GM23338 (cell line): Measurements from ENCODE around the gene DTHD1. TPM values are rescaled to one million over a fixed set of nuclear protein-coding genes. Genes with fewer than 3 reads are reported as not detected.

Source experiments
- EZH2 ChIP-seq: fragments of 200-600 bp; sonication (generic); IDR thresholded peaks from one replicate; pipeline ENCODE4 v1.8.0; 2017; ENCODE audit warnings: antibody characterized with exemption, mild to moderate bottlenecking, low read depth; ENCODE audit not compliant: unreplicated experiment
- NANOG ChIP-seq: IDR thresholded peaks from 2 replicates; pipeline ENCODE4 v1.6.1; 2016; ENCODE audit warnings: antibody characterized with exemption, borderline replicate concordance
- STAT1 ChIP-seq: IDR thresholded peaks from one replicate; pipeline ENCODE4 v1.6.1; 2016; ENCODE audit warnings: antibody characterized with exemption; ENCODE audit not compliant: unreplicated experiment
- polyA plus RNA-seq: library from polyadenylated mRNA; unstranded; fragments of >200 nt; fragmentation: Nextera tagmentation; extraction: Ambion mirVana; gene quantifications from 2 replicates; pipeline ENCODE4 v1.2.1, GENCODE V29; 2016
- total RNA-seq: library from RNA; depleted of rRNA; stranded (reverse); fragments of >200 nt; shearing (Covaris generic); gene quantifications from 2 replicates; pipeline ENCODE4 v1.2.3, GENCODE V29; 2014
- TF ChIP-seq, protein P1 (sequence below): fragments of 250-450 bp; sonication (Bioruptor Pico); IDR thresholded peaks from 2 replicates; pipeline ENCODE4 v1.5.0; 2020; ENCODE audit warnings: mild to moderate bottlenecking, moderate library complexity
- TF ChIP-seq, protein P2 (sequence below): IDR thresholded peaks from 2 replicates; pipeline ENCODE4 v1.6.1; 2016; ENCODE audit warnings: antibody characterized with exemption
- TF ChIP-seq, protein P3 (sequence below): IDR thresholded peaks from one replicate; pipeline ENCODE4 v1.6.1; 2018; ENCODE audit warnings: antibody characterized with exemption; ENCODE audit not compliant: unreplicated experiment

The DTHD1 gene
- total and polyA plus RNA-seq, 2 experiments from 2014 or later, result not detected

DNA sequence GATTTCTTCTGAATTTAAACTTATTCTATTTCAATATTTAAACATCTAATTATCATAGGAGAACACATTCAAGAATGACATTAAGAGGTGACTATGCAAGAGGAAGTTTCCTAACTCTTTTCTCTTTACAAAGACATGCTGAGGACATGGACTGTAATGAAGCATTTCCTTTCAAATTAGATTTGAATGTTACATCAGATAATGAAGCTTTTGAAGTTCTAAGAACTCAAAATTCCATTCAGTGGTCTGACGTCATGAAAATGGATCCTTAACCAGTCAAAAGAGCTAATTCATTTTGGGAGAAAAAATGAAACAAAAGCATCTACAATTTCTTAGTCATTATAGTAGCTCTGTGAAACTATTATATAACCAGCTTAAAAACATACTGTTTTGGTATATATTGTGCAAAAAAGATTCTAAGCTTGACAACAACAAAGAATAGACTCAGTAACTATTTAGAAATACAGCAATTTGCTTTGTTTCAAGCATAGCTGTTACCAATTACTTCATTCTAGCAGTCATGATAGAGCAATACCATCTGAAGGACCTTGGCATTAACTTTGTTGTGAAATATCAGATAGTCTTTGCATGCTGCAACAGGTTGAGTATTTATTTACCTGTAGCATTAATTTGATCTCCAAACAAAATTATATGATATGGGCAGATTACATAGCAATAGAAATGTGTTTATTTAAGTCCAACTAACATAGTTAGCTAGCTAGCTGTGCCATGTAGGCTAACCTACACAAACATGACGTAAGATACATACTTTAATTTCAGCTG is 13.7 kb upstream of the DTHD1 start (continued):
- TF ChIP-seq, protein P1, sequence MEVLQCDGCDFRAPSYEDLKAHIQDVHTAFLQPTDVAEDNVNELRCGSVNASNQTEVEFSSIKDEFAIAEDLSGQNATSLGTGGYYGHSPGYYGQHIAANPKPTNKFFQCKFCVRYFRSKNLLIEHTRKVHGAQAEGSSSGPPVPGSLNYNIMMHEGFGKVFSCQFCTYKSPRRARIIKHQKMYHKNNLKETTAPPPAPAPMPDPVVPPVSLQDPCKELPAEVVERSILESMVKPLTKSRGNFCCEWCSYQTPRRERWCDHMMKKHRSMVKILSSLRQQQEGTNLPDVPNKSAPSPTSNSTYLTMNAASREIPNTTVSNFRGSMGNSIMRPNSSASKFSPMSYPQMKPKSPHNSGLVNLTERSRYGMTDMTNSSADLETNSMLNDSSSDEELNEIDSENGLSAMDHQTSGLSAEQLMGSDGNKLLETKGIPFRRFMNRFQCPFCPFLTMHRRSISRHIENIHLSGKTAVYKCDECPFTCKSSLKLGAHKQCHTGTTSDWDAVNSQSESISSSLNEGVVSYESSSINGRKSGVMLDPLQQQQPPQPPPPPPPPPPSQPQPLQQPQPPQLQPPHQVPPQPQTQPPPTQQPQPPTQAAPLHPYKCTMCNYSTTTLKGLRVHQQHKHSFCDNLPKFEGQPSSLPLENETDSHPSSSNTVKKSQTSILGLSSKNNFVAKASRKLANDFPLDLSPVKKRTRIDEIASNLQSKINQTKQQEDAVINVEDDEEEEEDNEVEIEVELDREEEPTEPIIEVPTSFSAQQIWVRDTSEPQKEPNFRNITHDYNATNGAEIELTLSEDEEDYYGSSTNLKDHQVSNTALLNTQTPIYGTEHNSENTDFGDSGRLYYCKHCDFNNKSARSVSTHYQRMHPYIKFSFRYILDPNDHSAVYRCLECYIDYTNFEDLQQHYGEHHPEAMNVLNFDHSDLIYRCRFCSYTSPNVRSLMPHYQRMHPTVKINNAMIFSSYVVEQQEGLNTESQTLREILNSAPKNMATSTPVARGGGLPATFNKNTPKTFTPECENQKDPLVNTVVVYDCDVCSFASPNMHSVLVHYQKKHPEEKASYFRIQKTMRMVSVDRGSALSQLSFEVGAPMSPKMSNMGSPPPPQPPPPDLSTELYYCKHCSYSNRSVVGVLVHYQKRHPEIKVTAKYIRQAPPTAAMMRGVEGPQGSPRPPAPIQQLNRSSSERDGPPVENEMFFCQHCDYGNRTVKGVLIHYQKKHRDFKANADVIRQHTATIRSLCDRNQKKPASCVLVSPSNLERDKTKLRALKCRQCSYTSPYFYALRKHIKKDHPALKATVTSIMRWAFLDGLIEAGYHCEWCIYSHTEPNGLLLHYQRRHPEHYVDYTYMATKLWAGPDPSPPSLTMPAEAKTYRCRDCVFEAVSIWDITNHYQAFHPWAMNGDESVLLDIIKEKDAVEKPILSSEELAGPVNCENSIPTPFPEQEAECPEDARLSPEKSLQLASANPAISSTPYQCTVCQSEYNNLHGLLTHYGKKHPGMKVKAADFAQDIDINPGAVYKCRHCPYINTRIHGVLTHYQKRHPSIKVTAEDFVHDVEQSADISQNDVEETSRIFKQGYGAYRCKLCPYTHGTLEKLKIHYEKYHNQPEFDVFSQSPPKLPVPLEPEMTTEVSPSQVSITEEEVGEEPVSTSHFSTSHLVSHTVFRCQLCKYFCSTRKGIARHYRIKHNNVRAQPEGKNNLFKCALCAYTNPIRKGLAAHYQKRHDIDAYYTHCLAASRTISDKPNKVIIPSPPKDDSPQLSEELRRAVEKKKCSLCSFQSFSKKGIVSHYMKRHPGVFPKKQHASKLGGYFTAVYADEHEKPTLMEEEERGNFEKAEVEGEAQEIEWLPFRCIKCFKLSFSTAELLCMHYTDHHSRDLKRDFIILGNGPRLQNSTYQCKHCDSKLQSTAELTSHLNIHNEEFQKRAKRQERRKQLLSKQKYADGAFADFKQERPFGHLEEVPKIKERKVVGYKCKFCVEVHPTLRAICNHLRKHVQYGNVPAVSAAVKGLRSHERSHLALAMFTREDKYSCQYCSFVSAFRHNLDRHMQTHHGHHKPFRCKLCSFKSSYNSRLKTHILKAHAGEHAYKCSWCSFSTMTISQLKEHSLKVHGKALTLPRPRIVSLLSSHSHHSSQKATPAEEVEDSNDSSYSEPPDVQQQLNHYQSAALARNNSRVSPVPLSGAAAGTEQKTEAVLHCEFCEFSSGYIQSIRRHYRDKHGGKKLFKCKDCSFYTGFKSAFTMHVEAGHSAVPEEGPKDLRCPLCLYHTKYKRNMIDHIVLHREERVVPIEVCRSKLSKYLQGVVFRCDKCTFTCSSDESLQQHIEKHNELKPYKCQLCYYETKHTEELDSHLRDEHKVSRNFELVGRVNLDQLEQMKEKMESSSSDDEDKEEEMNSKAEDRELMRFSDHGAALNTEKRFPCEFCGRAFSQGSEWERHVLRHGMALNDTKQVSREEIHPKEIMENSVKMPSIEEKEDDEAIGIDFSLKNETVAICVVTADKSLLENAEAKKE (CRISPR knock-in tag), result no peak
- TF ChIP-seq NANOG (no peak), EZH2 (no peak), STAT1 (no peak)
- TF ChIP-seq, protein P2, sequence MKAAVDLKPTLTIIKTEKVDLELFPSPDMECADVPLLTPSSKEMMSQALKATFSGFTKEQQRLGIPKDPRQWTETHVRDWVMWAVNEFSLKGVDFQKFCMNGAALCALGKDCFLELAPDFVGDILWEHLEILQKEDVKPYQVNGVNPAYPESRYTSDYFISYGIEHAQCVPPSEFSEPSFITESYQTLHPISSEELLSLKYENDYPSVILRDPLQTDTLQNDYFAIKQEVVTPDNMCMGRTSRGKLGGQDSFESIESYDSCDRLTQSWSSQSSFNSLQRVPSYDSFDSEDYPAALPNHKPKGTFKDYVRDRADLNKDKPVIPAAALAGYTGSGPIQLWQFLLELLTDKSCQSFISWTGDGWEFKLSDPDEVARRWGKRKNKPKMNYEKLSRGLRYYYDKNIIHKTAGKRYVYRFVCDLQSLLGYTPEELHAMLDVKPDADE, result no peak
- TF ChIP-seq, protein P3, sequence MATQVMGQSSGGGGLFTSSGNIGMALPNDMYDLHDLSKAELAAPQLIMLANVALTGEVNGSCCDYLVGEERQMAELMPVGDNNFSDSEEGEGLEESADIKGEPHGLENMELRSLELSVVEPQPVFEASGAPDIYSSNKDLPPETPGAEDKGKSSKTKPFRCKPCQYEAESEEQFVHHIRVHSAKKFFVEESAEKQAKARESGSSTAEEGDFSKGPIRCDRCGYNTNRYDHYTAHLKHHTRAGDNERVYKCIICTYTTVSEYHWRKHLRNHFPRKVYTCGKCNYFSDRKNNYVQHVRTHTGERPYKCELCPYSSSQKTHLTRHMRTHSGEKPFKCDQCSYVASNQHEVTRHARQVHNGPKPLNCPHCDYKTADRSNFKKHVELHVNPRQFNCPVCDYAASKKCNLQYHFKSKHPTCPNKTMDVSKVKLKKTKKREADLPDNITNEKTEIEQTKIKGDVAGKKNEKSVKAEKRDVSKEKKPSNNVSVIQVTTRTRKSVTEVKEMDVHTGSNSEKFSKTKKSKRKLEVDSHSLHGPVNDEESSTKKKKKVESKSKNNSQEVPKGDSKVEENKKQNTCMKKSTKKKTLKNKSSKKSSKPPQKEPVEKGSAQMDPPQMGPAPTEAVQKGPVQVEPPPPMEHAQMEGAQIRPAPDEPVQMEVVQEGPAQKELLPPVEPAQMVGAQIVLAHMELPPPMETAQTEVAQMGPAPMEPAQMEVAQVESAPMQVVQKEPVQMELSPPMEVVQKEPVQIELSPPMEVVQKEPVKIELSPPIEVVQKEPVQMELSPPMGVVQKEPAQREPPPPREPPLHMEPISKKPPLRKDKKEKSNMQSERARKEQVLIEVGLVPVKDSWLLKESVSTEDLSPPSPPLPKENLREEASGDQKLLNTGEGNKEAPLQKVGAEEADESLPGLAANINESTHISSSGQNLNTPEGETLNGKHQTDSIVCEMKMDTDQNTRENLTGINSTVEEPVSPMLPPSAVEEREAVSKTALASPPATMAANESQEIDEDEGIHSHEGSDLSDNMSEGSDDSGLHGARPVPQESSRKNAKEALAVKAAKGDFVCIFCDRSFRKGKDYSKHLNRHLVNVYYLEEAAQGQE, result no peak
